Measurements from ENCODE around the gene CDH4. TPM values are rescaled to one million over a fixed set of nuclear protein-coding genes. Genes with fewer than 3 reads are reported as not detected.
"Not testable (repeated sequence)": the region's sequence is repeated elsewhere in the genome, so short reads cannot be mapped to it uniquely, and the experiment has no call there.

Gene CDH4
- total RNA-seq, 1 donor from 2014 or later, result 0.06 TPM

DNA sequence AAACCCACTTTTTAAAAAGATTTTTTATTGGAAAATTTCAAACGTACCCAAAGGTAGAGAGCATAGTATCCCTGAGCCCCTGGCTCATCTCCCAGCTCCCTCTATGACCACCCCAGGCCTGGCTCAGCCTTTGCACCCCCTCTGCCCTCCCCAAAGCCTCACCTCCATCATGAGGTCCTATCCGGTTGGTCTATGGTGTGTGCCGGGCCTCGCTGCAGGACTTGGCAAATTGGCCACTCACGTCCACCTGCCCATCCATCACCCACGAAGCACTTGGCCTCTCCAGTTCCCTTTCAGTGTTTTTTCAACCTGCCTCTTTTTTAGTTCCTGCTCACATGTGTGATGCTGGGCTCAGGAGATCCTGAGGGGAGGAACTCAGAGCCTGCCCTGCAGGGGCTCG lies 147.4 kb downstream of the CDH4 start:
- Histone ChIP-seq H3K27ac (no peak overlapping the region), H3K27me3 (ENCODE audit: low read depth) (no peaks in the 10 kb centered on the region), H3K36me3 (no peaks in the 10 kb centered on the region), H3K4me3 (no peak overlapping the region), H3K9me3 (no peaks in the 10 kb centered on the region), H3K4me1 (no peaks in the 10 kb centered on the region)
- no peak for ATAC-seq
- TF ChIP-seq, protein P1, sequence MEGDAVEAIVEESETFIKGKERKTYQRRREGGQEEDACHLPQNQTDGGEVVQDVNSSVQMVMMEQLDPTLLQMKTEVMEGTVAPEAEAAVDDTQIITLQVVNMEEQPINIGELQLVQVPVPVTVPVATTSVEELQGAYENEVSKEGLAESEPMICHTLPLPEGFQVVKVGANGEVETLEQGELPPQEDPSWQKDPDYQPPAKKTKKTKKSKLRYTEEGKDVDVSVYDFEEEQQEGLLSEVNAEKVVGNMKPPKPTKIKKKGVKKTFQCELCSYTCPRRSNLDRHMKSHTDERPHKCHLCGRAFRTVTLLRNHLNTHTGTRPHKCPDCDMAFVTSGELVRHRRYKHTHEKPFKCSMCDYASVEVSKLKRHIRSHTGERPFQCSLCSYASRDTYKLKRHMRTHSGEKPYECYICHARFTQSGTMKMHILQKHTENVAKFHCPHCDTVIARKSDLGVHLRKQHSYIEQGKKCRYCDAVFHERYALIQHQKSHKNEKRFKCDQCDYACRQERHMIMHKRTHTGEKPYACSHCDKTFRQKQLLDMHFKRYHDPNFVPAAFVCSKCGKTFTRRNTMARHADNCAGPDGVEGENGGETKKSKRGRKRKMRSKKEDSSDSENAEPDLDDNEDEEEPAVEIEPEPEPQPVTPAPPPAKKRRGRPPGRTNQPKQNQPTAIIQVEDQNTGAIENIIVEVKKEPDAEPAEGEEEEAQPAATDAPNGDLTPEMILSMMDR (IDR thresholded peaks at IDR 0.05), result no peak
- no peak for DNase-seq
- intact Hi-C loops (cut with DNase I), result no loop called here

DNA sequence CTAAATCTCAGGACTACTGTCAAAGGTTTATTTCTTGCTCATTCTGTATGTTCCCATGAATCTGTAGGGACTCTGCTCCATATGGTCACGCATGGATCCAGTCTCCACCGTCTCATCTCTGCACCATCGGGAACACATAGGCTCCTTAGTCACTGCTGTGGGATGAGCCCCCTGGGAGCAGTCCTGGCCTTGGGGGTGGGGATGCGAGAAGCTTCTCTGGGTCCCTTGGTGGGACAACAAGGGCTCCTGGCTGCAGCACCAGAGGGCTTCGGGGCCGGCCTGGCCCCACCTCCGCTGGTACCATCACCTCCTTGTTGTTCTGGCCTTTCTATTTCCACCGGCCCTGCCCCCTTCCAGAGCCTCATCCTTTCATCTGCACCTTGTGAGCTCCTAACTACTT lies 148.4 kb downstream of the CDH4 start:
- no peaks in the 10 kb centered on the region for H3K36me3 ChIP-seq
- intact Hi-C loops (cut with DNase I), result no loop called here
- no peaks in the 10 kb centered on the region for H3K9me3 ChIP-seq
- H3K4me1 ChIP-seq, result no peaks in the 10 kb centered on the region
- H3K27me3 ChIP-seq (ENCODE audit: low read depth), result no peaks in the 10 kb centered on the region
- TF ChIP-seq, protein P1 (IDR thresholded peaks at IDR 0.05), result no peak
- no peak overlapping the region for H3K27ac ChIP-seq
- DNase-seq, result no peak
- ATAC-seq, result peak in 1 of 2 donors; percentile 25
- no peak overlapping the region for H3K4me3 ChIP-seq

DNA sequence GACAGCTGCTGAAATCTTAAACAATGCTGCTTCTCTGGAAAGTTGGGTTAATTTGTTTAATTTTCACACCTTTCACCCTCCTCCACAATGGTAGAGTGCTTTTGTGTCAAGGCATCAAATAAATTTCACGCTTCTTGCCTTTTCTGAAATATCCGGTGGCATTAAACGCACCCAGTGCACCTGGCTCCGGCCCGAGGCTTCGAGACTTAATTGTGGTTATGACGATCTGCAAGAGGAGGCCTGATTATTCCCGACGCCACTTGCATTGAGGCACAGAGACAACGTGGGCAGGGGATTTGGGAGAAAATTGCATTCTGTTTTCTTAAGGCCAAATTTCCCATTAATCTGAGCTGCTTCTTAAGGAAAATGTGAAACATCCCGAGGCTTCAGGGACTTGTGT lies 152.2 kb downstream of the CDH4 start:
- no peak for DNase-seq
- ATAC-seq, result no peak
- Histone ChIP-seq H3K4me3 (no peak overlapping the region), H3K27me3 (ENCODE audit: low read depth) (no peaks in the 10 kb centered on the region), H3K36me3 (no peaks in the 10 kb centered on the region), H3K9me3 (no peaks in the 10 kb centered on the region), H3K4me1 (no peaks in the 10 kb centered on the region), H3K27ac (no peak overlapping the region)
- intact Hi-C loops (cut with DNase I), result no loop called here
- TF ChIP-seq, protein P1 (IDR thresholded peaks at IDR 0.05), result no peak

DNA sequence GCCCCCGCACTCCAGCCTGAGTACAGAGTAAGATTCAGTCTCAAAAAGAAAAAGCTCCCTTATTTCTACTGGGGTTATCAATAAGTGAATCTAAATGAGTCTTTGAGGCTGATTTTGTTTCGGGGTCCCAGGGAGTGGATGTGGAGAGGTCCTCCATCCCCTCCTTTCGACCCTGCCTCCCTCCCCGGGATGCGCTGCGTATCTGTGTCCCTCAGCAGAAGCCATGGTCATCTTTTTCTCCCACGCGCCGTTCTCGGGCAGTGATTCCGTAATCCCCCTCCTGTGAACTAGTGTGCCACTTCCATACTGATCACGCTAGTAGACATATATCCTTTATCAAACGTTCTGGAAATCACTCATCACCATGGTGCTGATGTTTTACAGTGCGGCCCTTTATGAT lies 152.9 kb downstream of the CDH4 start:
- no peak for ATAC-seq

DNA sequence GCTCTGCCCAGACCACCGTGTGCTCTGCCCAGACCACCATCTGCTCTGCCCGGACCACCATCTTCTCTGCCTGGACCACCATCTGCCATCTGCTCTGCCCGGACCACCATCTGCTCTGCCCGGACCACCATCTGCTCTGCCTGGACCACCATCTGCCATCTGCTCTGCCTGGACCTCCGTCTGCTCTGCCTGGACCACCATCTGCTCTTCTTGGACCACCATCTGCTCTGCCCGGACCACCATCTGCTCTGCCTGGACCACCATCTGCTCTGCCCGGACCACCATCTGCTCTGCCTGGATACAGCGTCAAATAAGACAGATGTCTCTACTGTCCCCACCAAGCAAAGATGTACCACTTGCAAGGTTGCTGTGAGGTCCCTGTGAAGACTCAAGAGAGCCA lies 154.7 kb downstream of the CDH4 start:
- H3K27ac ChIP-seq; H3K4me1 ChIP-seq; H3K9me3 ChIP-seq; H3K36me3 ChIP-seq; DNase-seq; H3K4me3 ChIP-seq; ATAC-seq; intact Hi-C loops (cut with DNase I); H3K27me3 ChIP-seq (ENCODE audit: low read depth): not testable (repeated sequence)

More for the DNA sequence above, 152.9 kb downstream of the CDH4 start:
- H3K4me3 ChIP-seq, result no peak overlapping the region
- H3K27me3 ChIP-seq (ENCODE audit: low read depth), result no peaks in the 10 kb centered on the region
- H3K36me3 ChIP-seq, result no peaks in the 10 kb centered on the region
- no peaks in the 10 kb centered on the region for H3K9me3 ChIP-seq
- H3K27ac ChIP-seq, result no peak overlapping the region
- intact Hi-C loops (cut with DNase I), result no loop called here
- TF ChIP-seq, protein P1 (IDR thresholded peaks at IDR 0.05), result no peak
- H3K4me1 ChIP-seq, result no peaks in the 10 kb centered on the region
- DNase-seq, result no peak

DNA sequence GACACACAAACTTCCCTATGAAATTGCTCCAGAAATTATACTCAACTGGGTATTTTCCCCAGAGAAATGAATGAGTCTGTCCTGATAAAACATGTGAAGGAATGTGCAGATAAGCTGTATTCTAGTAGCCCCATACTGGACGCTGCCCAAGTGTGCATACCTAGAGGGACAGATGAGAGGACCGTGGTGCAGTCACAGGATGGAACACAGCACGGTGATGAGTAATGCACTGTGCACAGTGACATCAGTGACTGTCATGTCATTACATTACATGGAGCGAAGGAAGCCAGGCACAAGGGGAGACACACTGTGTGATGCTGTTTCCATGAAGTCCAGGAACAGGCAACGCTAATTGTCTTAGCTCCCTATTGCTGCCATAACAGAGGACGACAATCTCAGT lies 155.5 kb downstream of the CDH4 start:
- DNase-seq, result no peak
- ATAC-seq, result no peak
- no peak overlapping the region for H3K4me3 ChIP-seq
- TF ChIP-seq, protein P1 (IDR thresholded peaks at IDR 0.05), result no peak
- no peak overlapping the region for H3K27ac ChIP-seq
- no peaks in the 10 kb centered on the region for H3K4me1 ChIP-seq
- H3K27me3 ChIP-seq (ENCODE audit: low read depth), result no peaks in the 10 kb centered on the region
- H3K36me3 ChIP-seq, result no peaks in the 10 kb centered on the region
- intact Hi-C loops (cut with DNase I), result no loop called here
- no peaks in the 10 kb centered on the region for H3K9me3 ChIP-seq
